Endothelial cell of umbilical vein (primary cell): Measurements from ENCODE around the gene TAF11L14. TPM values are rescaled to one million over a fixed set of nuclear protein-coding genes. Genes with fewer than 3 reads are reported as not detected.

Source experiments
- BruUV-seq: library from RNA; stranded (reverse); fragments of 400-500 nt; replicated peaks from 2 replicates; lab custom pipeline; 2021; lab: Mats Ljungman, UMichigan
- CTCF ChIA-PET: fragments of 300-600, 350-600 bp; sonication (Branson Sonifier 250); formaldehyde crosslinking; loops from one replicate; lab custom pipeline; 2021; ENCODE audit warnings: antibody characterized with exemption, inconsistent platforms; lab: Charles Lee
- POLR2A ChIA-PET: fragments of 300-600, 350-600 bp; sonication (Branson Sonifier 250); formaldehyde crosslinking; loops from one replicate; lab custom pipeline; 2021; ENCODE audit warnings: antibody characterized with exemption, inconsistent platforms; lab: Charles Lee
- DNase-seq: peaks from one replicate; pipeline ENCODE4 v3.0.0-alpha.2; 2011; ENCODE audit warnings: low read depth, low spot score
- FAIRE-seq: peaks from 2 replicates; lab custom pipeline; 2011; peaks lifted over from hg19 to GRCh38; lab: Jason Lieb, UNC
- H2AFZ ChIP-seq: 2 replicates; pipeline ENCODE4 v1.6.0; 2012; ENCODE audit warnings: low read depth, low read length, control low read depth, inconsistent platforms
- H3K27ac ChIP-seq: 2 replicates; pipeline ENCODE4 v1.5.1; 2011; ENCODE audit warnings: low read depth, mild to moderate bottlenecking, control low read depth, low read length, moderate library complexity; ENCODE audit not compliant: insufficient read depth
- H3K27me3 ChIP-seq, 2 experiments: 2 replicates each; pipeline versions ENCODE4 v1.6.0 to v1.6.1; 2011; ENCODE audit warnings: low read length in 2 of 2, mixed read lengths in 1 of 2; ENCODE audit not compliant: control insufficient read depth in 2 of 2, insufficient read depth in 2 of 2
- H3K36me3 ChIP-seq, 2 experiments: 2 replicates in 1 of 2; 3 replicates in 1 of 2; pipeline ENCODE4 v1.5.1; 2011; ENCODE audit warnings: low read length in 2 of 2, mild to moderate bottlenecking in 1 of 2, moderate library complexity in 1 of 2; ENCODE audit not compliant: control insufficient read depth in 2 of 2, insufficient read depth in 2 of 2; ENCODE audit errors: extremely low read depth in 1 of 2
- H3K4me1 ChIP-seq: 3 replicates; pipeline ENCODE4 v1.5.1; 2011; ENCODE audit warnings: mild to moderate bottlenecking, low read length; ENCODE audit not compliant: control insufficient read depth, insufficient read depth; ENCODE audit errors: extremely low read depth
- H3K4me2 ChIP-seq: 2 replicates; pipeline ENCODE4 v1.6.1; 2011; ENCODE audit warnings: low read length, control low read depth, mixed read lengths; ENCODE audit not compliant: insufficient read depth
- H3K4me3 ChIP-seq, 3 experiments: fragments of 200-600 bp in 1 of 3; sonication (generic), shearing (Covaris generic) in 1 of 3; replicated peaks in 1 of 3; 2 replicates each; pipeline ENCODE4 v1.5.1; 2011 to 2016; ENCODE audit warnings: control low read depth in 3 of 3, low read length in 3 of 3, mild to moderate bottlenecking in 2 of 3, inconsistent platforms in 1 of 3, low read depth in 1 of 3, moderate library complexity in 1 of 3; ENCODE audit not compliant: insufficient read depth in 1 of 3
- H3K79me2 ChIP-seq: 2 replicates; pipeline ENCODE4 v1.6.0; 2012; ENCODE audit warnings: low read length, inconsistent platforms; ENCODE audit not compliant: control insufficient read depth, insufficient read depth
- H3K9ac ChIP-seq: replicated peaks from 2 replicates; pipeline ENCODE3; 2011; ENCODE audit warnings: low read length, control low read depth; ENCODE audit not compliant: insufficient read depth; ENCODE audit errors: extremely low read depth
- H3K9me1 ChIP-seq: replicated peaks from 3 replicates; pipeline ENCODE4 v1.6.0; 2011; ENCODE audit warnings: mild to moderate bottlenecking, low read length; ENCODE audit not compliant: control insufficient read depth, insufficient read depth; ENCODE audit errors: extremely low read depth
- H3K9me3 ChIP-seq: replicated peaks from 2 replicates; pipeline ENCODE4 v1.5.1; 2012; ENCODE audit warnings: low read length, inconsistent platforms; ENCODE audit not compliant: control insufficient read depth, insufficient read depth
- H4K20me1 ChIP-seq: replicated peaks from 2 replicates; pipeline ENCODE3; 2011; ENCODE audit warnings: mild to moderate bottlenecking, low read length; ENCODE audit not compliant: control insufficient read depth, insufficient read depth; ENCODE audit errors: extremely low read depth
- EZH2 ChIP-seq: IDR thresholded peaks from 2 replicates; pipeline ENCODE4 v1.6.1; 2012; ENCODE audit warnings: borderline replicate concordance, low read depth, mild to moderate bottlenecking, moderate library complexity, low read length, inconsistent platforms; ENCODE audit not compliant: severe bottlenecking
- FOS ChIP-seq: IDR thresholded peaks from 2 replicates; pipeline ENCODE4 v1.6.1; 2011; ENCODE audit warnings: mild to moderate bottlenecking, low read length, moderate library complexity, borderline replicate concordance; ENCODE audit not compliant: insufficient read depth
- GATA2 ChIP-seq: IDR thresholded peaks from 2 replicates; pipeline ENCODE4 v1.7.0; 2011; ENCODE audit warnings: low read depth, mild to moderate bottlenecking, moderate library complexity, mixed read lengths, low read length; ENCODE audit not compliant: insufficient read length, insufficient read depth
- JUN ChIP-seq: IDR thresholded peaks from 2 replicates; pipeline ENCODE4 v1.6.1; 2011; ENCODE audit warnings: borderline replicate concordance, low read depth; ENCODE audit not compliant: insufficient read length, insufficient read depth
- MAX ChIP-seq: IDR thresholded peaks from 2 replicates; pipeline ENCODE4 v1.6.1; 2011; ENCODE audit not compliant: insufficient read depth, insufficient read length
- POLR2AphosphoS5 ChIP-seq: IDR thresholded peaks from 2 replicates; pipeline ENCODE4 v1.6.1; 2012; ENCODE audit warnings: low read depth, mild to moderate bottlenecking, control low read depth, low read length, moderate library complexity; ENCODE audit not compliant: insufficient read depth
- dilution Hi-C: fragments of 300-500 bp; cut with MboI; formaldehyde crosslinking; loops from one replicate; pipeline ENCODE4 v1.15.0; 2019; ENCODE audit warnings: low sequenced_read_pairs; ENCODE audit not compliant: extremely low pct_ligation_motif_present
- intact Hi-C: fragments of 100-400 bp; cut with micrococcal nuclease; formaldehyde crosslinking; loops from one replicate; pipeline ENCODE4 v1.10.0; 2022
- polyA plus RNA-seq, 4 experiments: library from polyadenylated mRNA; depleted of rRNA in 3 of 4; stranded (reverse) in 3 of 4; unstranded in 1 of 4; fragments of >200 nt; gene quantifications; 2 replicates each; pipeline versions ENCODE4 v1.2.1 to v1.2.3, GENCODE V29; 2011 to 2012; ENCODE audit warnings: missing spikeins in 1 of 4
- total RNA-seq: library from RNA; stranded (reverse); gene quantifications from 2 replicates; pipeline ENCODE4 v1.2.3, GENCODE V29; 2021
- TF ChIP-seq, protein P1 (sequence below), 2 donors: IDR thresholded peaks; 1 replicate in 1 of 2; 2 replicates in 1 of 2; pipeline ENCODE4 v1.5.1; 2011; ENCODE audit warnings: low read length in 2 of 2, mild to moderate bottlenecking in 2 of 2, moderate library complexity in 2 of 2, control low read depth in 1 of 2, inconsistent platforms in 1 of 2, low read depth in 1 of 2; ENCODE audit not compliant: insufficient read depth in 1 of 2; ENCODE audit errors: extremely low read depth in 1 of 2

TAF11L14 gene
- total and polyA plus RNA-seq, 2 donors (not counting 3 experiments of a cell fraction or from before 2014, with no cell fraction given) = not detected

DNA sequence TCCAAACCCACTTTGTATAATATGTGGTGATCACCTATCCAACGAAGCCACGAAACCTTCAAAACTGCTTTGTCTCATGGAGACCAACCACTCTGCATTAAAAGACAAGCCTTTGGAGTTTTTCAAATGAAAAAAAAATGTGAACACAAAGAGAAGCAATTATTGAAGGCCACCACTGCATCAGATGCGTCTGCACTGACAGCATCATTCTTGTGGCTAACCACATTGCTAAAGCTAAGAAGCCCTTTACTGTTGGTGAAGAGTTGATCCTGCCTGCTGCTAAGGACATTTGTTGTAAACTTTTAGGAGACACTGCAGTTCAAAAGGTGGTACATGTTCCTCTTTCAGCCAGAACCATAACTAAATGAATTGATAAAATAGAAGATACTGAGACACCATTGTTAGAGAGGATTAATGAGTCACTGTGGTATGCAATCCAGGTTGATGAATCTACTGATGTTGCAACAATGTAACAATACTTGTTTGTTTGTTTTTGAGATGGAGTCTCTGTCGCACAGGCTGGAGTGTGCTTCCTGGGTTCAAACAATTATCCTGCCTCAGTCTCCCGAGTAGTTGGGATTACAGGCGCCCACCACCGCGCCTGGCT lies 45.4 kb downstream of the TAF11L14 start:
- Histone ChIP-seq H3K9ac (no peak overlapping the region), H3K9me1 (no peaks in the 10 kb centered on the region), H3K36me3 (no peaks in the 10 kb centered on the region), H3K4me1 (no peaks in the 10 kb centered on the region), H3K9me3 (no peaks in the 10 kb centered on the region), H3K4me3 (no peak overlapping the region), H3K27ac (no peak overlapping the region), H2AFZ (no peak overlapping the region), H4K20me1 (no peaks in the 10 kb centered on the region), H3K4me2 (no peak overlapping the region), H3K79me2 (no peaks in the 10 kb centered on the region), H3K27me3 (no peaks in the 10 kb centered on the region)
- DNase-seq (no peak), FAIRE-seq (no peak)
- TF ChIP-seq GATA2 = no peak
- no peak for TF ChIP-seq MAX
- no peak for TF ChIP-seq POLR2AphosphoS5
- TF ChIP-seq FOS = no peak
- no peak for TF ChIP-seq JUN
- no peak for TF ChIP-seq EZH2
- TF ChIP-seq, protein P1, sequence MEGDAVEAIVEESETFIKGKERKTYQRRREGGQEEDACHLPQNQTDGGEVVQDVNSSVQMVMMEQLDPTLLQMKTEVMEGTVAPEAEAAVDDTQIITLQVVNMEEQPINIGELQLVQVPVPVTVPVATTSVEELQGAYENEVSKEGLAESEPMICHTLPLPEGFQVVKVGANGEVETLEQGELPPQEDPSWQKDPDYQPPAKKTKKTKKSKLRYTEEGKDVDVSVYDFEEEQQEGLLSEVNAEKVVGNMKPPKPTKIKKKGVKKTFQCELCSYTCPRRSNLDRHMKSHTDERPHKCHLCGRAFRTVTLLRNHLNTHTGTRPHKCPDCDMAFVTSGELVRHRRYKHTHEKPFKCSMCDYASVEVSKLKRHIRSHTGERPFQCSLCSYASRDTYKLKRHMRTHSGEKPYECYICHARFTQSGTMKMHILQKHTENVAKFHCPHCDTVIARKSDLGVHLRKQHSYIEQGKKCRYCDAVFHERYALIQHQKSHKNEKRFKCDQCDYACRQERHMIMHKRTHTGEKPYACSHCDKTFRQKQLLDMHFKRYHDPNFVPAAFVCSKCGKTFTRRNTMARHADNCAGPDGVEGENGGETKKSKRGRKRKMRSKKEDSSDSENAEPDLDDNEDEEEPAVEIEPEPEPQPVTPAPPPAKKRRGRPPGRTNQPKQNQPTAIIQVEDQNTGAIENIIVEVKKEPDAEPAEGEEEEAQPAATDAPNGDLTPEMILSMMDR (IDR thresholded peaks at IDR 0.05; ENCODE audit: extremely low read depth in 1 of 2, insufficient read depth in 1 of 2, low read depth in 1 of 2, low read length in 2 of 2) = no peak
- BruUV-seq = no TSS peak
- intact Hi-C loops (no loop called here), dilution Hi-C loops (no loop called here)
- CTCF ChIA-PET = no interaction called here
- POLR2A ChIA-PET = no interaction called here
